NB4 (cell line): ENCODE results near the gene PGR.

Experiments
- CTCF ChIP-seq: IDR thresholded peaks from one replicate; pipeline ENCODE4 v1.5.1; 2012; ENCODE audit warnings: low read depth, low read length
- MYC ChIP-seq: IDR thresholded peaks from 2 replicates; pipeline ENCODE4 v1.6.1; 2011; ENCODE audit warnings: low read depth, low read length
- POLR2A ChIP-seq: IDR thresholded peaks from 2 replicates; pipeline ENCODE4 v1.6.1; 2011; ENCODE audit warnings: mild to moderate bottlenecking; ENCODE audit not compliant: insufficient read length; ENCODE audit errors: extremely low read depth

GRCh38 chr11:101048479-101048878 is 81.1 kb downstream of the PGR start:
- TF ChIP-seq CTCF (no peak), POLR2A (no peak), MYC (no peak)
